IPS-20b (cell line): ENCODE measurements around the gene ABCB6.
"Not testable (repeated sequence)": the region's sequence is repeated elsewhere in the genome, so short reads cannot be mapped to it uniquely, and the experiment has no call there.

Experiments
- H3K27ac ChIP-seq: one replicate; pipeline ENCODE4 v1.5.1; 2013; ENCODE audit warnings: low read length
- H3K27me3 ChIP-seq: 2 replicates; pipeline ENCODE4 v1.6.1; 2013; ENCODE audit warnings: mild to moderate bottlenecking, low read length, inconsistent platforms; ENCODE audit not compliant: insufficient read depth
- H3K36me3 ChIP-seq: 2 replicates; pipeline ENCODE4 v1.6.1; 2013; ENCODE audit warnings: low read depth, mild to moderate bottlenecking, inconsistent platforms, low read length, moderate library complexity; ENCODE audit not compliant: insufficient read depth
- H3K4me1 ChIP-seq: 2 replicates; pipeline ENCODE4 v1.6.1; 2013; ENCODE audit warnings: mild to moderate bottlenecking, control low read depth, inconsistent platforms, low read length, moderate library complexity; ENCODE audit not compliant: insufficient read depth
- H3K4me3 ChIP-seq: 2 replicates; pipeline ENCODE4 v1.5.1; 2013; ENCODE audit warnings: mild to moderate bottlenecking, low read length, inconsistent platforms
- H3K9ac ChIP-seq: 2 replicates; pipeline ENCODE4 v1.6.1; 2013; ENCODE audit warnings: low read depth, mild to moderate bottlenecking, inconsistent platforms, low read length, moderate library complexity
- H3K9me3 ChIP-seq: 2 replicates; pipeline ENCODE4 v1.6.1; 2013; ENCODE audit warnings: mild to moderate bottlenecking, low read depth, low read length, inconsistent platforms; ENCODE audit not compliant: insufficient read depth

ABCB6 gene

GRCh38 chr2:219209236-219210195 is 9.2 kb downstream of the ABCB6 start:
- Histone ChIP-seq H3K9me3 (no peaks in the 10 kb centered on the region), H3K27ac (no peak overlapping the region), H3K27me3 (no peaks in the 10 kb centered on the region), H3K36me3 (peaks cover 57% of the 10 kb centered on the region), H3K4me3 (no peak overlapping the region), H3K4me1 (peaks cover 4% of the 10 kb centered on the region; the same call in 1 of the 2 replicates), H3K9ac (no peak overlapping the region)

DNA sequence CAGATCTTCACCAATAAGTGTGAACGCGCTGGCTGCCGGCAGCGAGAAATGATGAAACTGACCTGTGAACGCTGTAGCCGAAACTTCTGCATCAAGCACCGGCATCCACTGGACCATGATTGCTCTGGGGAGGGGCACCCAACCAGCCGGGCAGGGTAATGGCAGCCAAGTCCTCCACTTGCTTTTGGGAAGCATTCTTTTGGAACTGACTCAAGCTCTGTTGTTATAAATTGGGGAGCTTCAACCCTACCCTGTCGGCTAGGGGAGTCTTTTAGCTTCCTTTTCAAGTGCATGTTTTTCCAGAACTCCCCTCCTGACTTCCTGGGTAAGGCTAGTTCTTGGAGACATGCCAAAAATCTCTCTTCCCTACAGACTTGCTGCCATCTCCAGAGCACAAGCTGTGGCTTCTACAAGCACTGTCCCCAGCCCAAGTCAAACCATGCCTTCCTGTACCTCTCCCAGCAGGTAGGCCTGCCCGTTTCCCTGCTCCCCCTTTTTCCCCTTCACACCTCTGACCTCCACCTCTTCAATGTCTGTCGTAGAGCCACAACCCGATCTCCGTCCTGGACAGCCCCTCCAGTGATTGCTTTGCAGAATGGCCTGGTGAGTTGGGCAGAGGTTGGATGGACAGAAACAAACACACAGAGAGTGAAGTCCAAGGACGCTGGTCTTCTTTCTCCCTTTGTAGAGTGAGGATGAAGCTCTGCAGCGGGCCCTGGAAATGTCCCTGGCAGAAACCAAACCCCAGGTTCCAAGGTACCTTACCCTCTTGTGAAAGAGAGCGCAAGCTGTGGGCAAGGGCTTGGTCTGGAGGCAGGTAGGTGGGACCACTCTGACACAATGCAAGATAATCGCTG is 10.6 kb downstream of the ABCB6 start:
- Histone ChIP-seq H3K4me1 (peaks cover 4% of the 10 kb centered on the region; the same call in 1 of the 2 replicates), H3K27ac (no peak overlapping the region), H3K27me3 (no peaks in the 10 kb centered on the region), H3K9me3 (no peaks in the 10 kb centered on the region), H3K4me3 (peak overlapping the region; percentile 84; the same call in 1 of the 2 replicates), H3K9ac (peak overlapping the region; percentile 75; the same call in 1 of the 2 replicates), H3K36me3 (peaks cover 43% of the 10 kb centered on the region; the same call in 1 of the 2 replicates)

GRCh38 chr2:219207134-219207883 is 11.4 kb downstream of the ABCB6 start:
- peak overlapping the region; percentile 84 for H3K4me3 ChIP-seq
- no peaks in the 10 kb centered on the region for H3K27me3 ChIP-seq
- H3K27ac ChIP-seq, result no peak overlapping the region
- peak overlapping the region; percentile 75; the same call in 1 of the 2 replicates for H3K9ac ChIP-seq
- H3K9me3 ChIP-seq, result no peaks in the 10 kb centered on the region
- H3K36me3 ChIP-seq, result peaks cover 35% of the 10 kb centered on the region; the same call in 1 of the 2 replicates
- peaks cover 4% of the 10 kb centered on the region; the same call in 1 of the 2 replicates for H3K4me1 ChIP-seq

DNA sequence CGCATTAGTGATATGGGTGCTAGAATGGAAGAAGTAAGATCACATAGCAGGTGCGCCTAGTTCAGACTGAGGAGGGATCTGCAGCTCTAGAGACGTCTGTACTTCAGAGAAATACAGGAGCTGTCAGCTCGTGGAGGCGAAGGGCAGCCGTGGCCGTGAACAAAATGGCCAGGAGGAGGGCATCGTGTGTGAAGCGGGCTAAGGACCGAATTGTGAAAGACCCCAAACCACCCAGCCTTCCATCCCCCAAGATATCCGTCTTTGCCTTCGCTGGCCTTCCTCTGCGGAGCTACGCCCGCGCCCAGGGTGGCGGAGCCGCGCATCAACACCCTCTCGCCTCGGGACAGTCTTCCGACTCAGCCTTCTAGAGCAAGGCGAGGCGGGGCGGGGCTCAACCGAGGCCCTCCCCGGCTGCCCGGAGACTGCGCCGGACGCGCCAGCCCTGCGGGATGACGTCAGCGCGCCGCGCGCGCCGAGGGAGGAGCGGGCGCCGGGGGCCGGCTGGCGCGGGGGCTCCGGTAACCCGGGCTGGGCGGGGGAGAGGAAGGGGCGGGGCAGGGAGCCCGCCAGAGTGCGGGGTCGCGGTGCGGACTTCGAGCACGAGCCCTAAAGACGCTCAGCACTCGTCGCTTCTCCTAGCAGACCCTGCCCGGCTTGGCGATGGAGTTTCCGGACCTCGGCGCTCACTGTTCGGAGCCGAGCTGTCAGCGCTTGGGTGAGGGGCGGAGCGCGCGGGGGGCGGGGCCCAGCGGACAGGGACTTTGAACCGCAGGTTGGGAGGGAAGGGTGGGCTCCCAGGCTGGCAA is 12.2 kb downstream of the ABCB6 start, which contains the start of gene ZFAND2B:
TSS of gene ZFAND2B (plus strand) at position 455 of the 806 bp plus-strand sequence. CDS start at position 661, 206 bp downstream.
- H3K27me3 ChIP-seq, result no peaks in the 10 kb centered on the region
- no peaks in the 10 kb centered on the region for H3K9me3 ChIP-seq
- no peak within 1 kb of the TSS for H3K27ac ChIP-seq
- peaks cover 4% of the 10 kb centered on the region; the same call in 1 of the 2 replicates for H3K4me1 ChIP-seq
- peak within 1 kb of the TSS; percentile 75 for H3K9ac ChIP-seq
- H3K36me3 ChIP-seq, result peaks cover 31% of the 10 kb centered on the region; the same call in 1 of the 2 replicates
- peak within 1 kb of the TSS; percentile 84 for H3K4me3 ChIP-seq

- peak overlapping the region; percentile 73; the same call in 1 of the 2 replicates for H3K9ac ChIP-seq
- no peak overlapping the region for H3K27ac ChIP-seq
- H3K27me3 ChIP-seq, result no peaks in the 10 kb centered on the region
- peaks cover 4% of the 10 kb centered on the region; the same call in 1 of the 2 replicates for H3K4me1 ChIP-seq
- H3K4me3 ChIP-seq, result peak overlapping the region; percentile 84
- H3K36me3 ChIP-seq, result peaks cover 26% of the 10 kb centered on the region; the same call in 1 of the 2 replicates
- H3K9me3 ChIP-seq, result no peaks in the 10 kb centered on the region
Measured at GRCh38 chr2:219205981-219206327, 12.8 kb downstream of the ABCB6 start.

GRCh38 chr2:219205165-219205538 is 13.6 kb downstream of the ABCB6 start:
- H3K27ac ChIP-seq, result no peak overlapping the region
- no peak overlapping the region for H3K4me3 ChIP-seq
- H3K4me1 ChIP-seq, result peaks cover 4% of the 10 kb centered on the region; the same call in 1 of the 2 replicates
- no peak overlapping the region for H3K9ac ChIP-seq
- H3K36me3 ChIP-seq, result peaks cover 20% of the 10 kb centered on the region; the same call in 1 of the 2 replicates
- no peaks in the 10 kb centered on the region for H3K9me3 ChIP-seq
- H3K27me3 ChIP-seq, result no peaks in the 10 kb centered on the region

GRCh38 chr2:219204425-219205164 is 14.2 kb downstream of the ABCB6 start:
- Histone ChIP-seq H3K27ac (no peak overlapping the region), H3K27me3 (no peaks in the 10 kb centered on the region), H3K36me3 (peaks cover 15% of the 10 kb centered on the region; the same call in 1 of the 2 replicates), H3K9me3 (no peaks in the 10 kb centered on the region), H3K4me3 (no peak overlapping the region), H3K4me1 (peaks cover 4% of the 10 kb centered on the region; the same call in 1 of the 2 replicates), H3K9ac (no peak overlapping the region)

- not testable (repeated sequence) for H3K27me3 ChIP-seq, H3K4me1 ChIP-seq, H3K9me3 ChIP-seq, H3K4me3 ChIP-seq, H3K36me3 ChIP-seq, H3K27ac ChIP-seq, H3K9ac ChIP-seq
Measured at GRCh38 chr2:219201331-219201730, 17.4 kb downstream of the ABCB6 start.

DNA sequence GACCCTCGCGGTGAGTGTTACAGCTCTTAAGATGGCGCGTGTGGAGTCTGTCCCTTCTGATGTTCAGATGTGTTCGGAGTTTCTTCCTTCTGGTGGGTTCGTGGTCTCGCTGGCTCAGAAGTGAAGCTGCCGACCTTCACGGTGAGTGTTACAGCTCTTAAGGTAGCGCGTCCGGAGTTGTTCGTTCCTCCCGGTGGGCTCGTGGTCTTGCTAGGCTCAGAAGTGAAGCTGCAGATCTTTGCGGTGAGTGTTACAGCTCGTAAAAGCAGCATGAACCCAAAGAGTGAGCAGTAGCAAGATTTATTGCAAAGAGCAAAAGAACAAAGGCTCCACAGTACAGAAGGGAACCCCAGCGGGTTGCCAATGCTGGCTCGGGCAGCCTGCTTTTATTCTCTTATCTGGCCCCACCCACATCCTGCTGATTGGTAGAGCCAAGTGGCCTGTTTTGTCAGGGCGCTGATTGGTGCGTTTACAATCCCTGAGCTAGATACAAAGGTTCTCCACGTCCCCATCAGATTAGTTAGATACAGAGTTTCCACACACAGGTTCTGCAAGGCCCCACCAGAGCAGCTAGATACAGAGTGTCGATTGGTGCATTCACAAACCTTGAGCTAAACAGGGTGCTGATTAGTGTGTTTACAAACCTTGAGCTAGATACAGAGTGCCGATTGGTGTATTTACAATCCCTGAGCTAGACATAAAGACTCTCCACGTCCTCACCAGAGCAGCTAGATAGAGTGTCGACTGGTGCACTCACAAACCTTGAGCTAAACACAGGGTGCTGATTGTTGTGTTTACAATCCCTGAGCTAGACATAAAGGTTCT is 18.0 kb downstream of the ABCB6 start:
- not testable (repeated sequence) for H3K9ac ChIP-seq, H3K9me3 ChIP-seq, H3K27me3 ChIP-seq, H3K36me3 ChIP-seq, H3K4me3 ChIP-seq, H3K27ac ChIP-seq, H3K4me1 ChIP-seq
